A549 (cell line): ENCODE data around the gene KIF13A.

Source experiments
- BHLHE40 ChIP-seq: IDR thresholded peaks from 2 replicates; pipeline ENCODE4 v1.6.1; 2012; ENCODE audit warnings: low read depth, low read length, inconsistent platforms
- CEBPB ChIP-seq, 2 experiments: fragments of >200 bp in 1 of 2; sonication (Bioruptor Twin) in 1 of 2; formaldehyde crosslinking in 1 of 2; IDR thresholded peaks; 2 replicates each; pipeline ENCODE4 v1.6.1; 2012 to 2016
- HDAC2 ChIP-seq: fragments of 200-600 bp; sonication (generic); IDR thresholded peaks from 2 replicates; pipeline ENCODE4 v1.6.1; 2016
- HOXA7 ChIP-seq: fragments of 250-450 bp; sonication (Bioruptor Pico); IDR thresholded peaks from 2 replicates; pipeline ENCODE4 v1.5.0; 2020; ENCODE audit warnings: mild to moderate bottlenecking, moderate library complexity
- HOXB5 ChIP-seq: fragments of 250-450 bp; sonication (Bioruptor Pico); IDR thresholded peaks from 2 replicates; pipeline ENCODE4 v1.5.0; 2020; ENCODE audit warnings: mild to moderate bottlenecking, moderate library complexity
- POLR2A ChIP-seq: IDR thresholded peaks from 2 replicates; pipeline ENCODE4 v1.6.1; 2012; ENCODE audit warnings: mild to moderate bottlenecking, low read length
- SMC3 ChIP-seq: fragments of >200 bp; sonication (Bioruptor Twin); formaldehyde crosslinking; IDR thresholded peaks from 3 replicates; pipeline ENCODE4 v1.6.1; 2018; ENCODE audit warnings: inconsistent platforms
- TFCP2L1 ChIP-seq: fragments of 250-450 bp; sonication (Bioruptor Pico); IDR thresholded peaks from 2 replicates; pipeline ENCODE4 v1.5.0; 2021; ENCODE audit warnings: mild to moderate bottlenecking
- TF ChIP-seq, protein P1 (sequence below): fragments of 250-450 bp; sonication (Bioruptor Pico); IDR thresholded peaks from 2 replicates; pipeline ENCODE4 v1.5.0; 2020; ENCODE audit warnings: low read depth, mild to moderate bottlenecking, moderate library complexity
- TF ChIP-seq, protein P2 (sequence below): fragments of >200 bp; sonication (Bioruptor Twin); formaldehyde crosslinking; IDR thresholded peaks from 3 replicates; pipeline ENCODE4 v1.5.1; 2016
- TF ChIP-seq, protein P3 (sequence below): fragments of 450-650 bp; IDR thresholded peaks from 2 replicates; pipeline ENCODE4 v1.6.1; 2014; ENCODE audit warnings: antibody characterized with exemption
- TF ChIP-seq, protein P4 (sequence below): fragments of 250-450 bp; sonication (Bioruptor Pico); IDR thresholded peaks from 2 replicates; pipeline ENCODE4 v1.5.0; 2021; ENCODE audit warnings: mild to moderate bottlenecking, moderate library complexity, borderline replicate concordance

DNA sequence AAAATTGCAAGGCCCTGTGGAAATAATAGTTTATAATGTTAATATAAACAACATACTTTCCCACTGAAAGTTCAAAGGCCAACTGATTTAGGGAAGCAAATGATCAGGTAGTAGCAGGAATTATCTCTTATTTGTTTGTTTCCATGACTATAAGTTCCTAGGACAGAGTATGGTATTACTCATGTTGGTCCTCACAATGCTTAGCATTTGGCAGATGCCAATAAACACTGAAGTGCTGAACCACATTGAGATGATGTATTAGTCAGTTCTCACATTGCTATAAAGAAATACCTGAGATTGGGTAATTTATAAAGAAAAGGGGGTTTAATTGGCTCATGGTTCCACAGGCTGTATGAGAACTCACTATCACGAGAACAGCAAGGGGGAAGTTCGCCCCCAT is 151.1 kb downstream of the KIF13A start:
- TF ChIP-seq, protein P1, sequence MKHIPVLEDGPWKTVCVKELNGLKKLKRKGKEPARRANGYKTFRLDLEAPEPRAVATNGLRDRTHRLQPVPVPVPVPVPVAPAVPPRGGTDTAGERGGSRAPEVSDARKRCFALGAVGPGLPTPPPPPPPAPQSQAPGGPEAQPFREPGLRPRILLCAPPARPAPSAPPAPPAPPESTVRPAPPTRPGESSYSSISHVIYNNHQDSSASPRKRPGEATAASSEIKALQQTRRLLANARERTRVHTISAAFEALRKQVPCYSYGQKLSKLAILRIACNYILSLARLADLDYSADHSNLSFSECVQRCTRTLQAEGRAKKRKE (CRISPR knock-in tag): no peak
- TF ChIP-seq HDAC2: no peak
- TF ChIP-seq, protein P2, sequence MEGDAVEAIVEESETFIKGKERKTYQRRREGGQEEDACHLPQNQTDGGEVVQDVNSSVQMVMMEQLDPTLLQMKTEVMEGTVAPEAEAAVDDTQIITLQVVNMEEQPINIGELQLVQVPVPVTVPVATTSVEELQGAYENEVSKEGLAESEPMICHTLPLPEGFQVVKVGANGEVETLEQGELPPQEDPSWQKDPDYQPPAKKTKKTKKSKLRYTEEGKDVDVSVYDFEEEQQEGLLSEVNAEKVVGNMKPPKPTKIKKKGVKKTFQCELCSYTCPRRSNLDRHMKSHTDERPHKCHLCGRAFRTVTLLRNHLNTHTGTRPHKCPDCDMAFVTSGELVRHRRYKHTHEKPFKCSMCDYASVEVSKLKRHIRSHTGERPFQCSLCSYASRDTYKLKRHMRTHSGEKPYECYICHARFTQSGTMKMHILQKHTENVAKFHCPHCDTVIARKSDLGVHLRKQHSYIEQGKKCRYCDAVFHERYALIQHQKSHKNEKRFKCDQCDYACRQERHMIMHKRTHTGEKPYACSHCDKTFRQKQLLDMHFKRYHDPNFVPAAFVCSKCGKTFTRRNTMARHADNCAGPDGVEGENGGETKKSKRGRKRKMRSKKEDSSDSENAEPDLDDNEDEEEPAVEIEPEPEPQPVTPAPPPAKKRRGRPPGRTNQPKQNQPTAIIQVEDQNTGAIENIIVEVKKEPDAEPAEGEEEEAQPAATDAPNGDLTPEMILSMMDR: no peak
- TF ChIP-seq CEBPB (IDR thresholded peaks at IDR 0.05): no peak
- TF ChIP-seq, protein P3, sequence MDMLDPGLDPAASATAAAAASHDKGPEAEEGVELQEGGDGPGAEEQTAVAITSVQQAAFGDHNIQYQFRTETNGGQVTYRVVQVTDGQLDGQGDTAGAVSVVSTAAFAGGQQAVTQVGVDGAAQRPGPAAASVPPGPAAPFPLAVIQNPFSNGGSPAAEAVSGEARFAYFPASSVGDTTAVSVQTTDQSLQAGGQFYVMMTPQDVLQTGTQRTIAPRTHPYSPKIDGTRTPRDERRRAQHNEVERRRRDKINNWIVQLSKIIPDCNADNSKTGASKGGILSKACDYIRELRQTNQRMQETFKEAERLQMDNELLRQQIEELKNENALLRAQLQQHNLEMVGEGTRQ: no peak
- no peak for TF ChIP-seq POLR2A
- no peak for TF ChIP-seq HOXB5 (CRISPR knock-in tag)
- TF ChIP-seq SMC3: no peak
- no peak for TF ChIP-seq TFCP2L1 (CRISPR knock-in tag)
- no peak for TF ChIP-seq HOXA7 (CRISPR knock-in tag)
- no peak for TF ChIP-seq BHLHE40
- TF ChIP-seq, protein P4, sequence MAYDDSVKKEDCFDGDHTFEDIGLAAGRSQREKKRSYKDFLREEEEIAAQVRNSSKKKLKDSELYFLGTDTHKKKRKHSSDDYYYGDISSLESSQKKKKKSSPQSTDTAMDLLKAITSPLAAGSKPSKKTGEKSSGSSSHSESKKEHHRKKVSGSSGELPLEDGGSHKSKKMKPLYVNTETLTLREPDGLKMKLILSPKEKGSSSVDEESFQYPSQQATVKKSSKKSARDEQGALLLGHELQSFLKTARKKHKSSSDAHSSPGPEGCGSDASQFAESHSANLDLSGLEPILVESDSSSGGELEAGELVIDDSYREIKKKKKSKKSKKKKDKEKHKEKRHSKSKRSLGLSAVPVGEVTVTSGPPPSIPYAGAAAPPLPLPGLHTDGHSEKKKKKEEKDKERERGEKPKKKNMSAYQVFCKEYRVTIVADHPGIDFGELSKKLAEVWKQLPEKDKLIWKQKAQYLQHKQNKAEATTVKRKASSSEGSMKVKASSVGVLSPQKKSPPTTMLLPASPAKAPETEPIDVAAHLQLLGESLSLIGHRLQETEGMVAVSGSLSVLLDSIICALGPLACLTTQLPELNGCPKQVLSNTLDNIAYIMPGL (CRISPR knock-in tag): no peak
